NCI-H2196 treated with DMSO at 0.1 percent for 48 hours (cell line): ENCODE results near the gene FAM131A.

Experiments
- DNase-seq: peaks from one replicate; lab custom pipeline; 2025; ENCODE audit not compliant: unreplicated experiment; lab: John Stamatoyannopoulos, UW

FAM131A gene, protein sequence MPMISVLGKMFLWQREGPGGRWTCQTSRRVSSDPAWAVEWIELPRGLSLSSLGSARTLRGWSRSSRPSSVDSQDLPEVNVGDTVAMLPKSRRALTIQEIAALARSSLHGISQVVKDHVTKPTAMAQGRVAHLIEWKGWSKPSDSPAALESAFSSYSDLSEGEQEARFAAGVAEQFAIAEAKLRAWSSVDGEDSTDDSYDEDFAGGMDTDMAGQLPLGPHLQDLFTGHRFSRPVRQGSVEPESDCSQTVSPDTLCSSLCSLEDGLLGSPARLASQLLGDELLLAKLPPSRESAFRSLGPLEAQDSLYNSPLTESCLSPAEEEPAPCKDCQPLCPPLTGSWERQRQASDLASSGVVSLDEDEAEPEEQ

DNA sequence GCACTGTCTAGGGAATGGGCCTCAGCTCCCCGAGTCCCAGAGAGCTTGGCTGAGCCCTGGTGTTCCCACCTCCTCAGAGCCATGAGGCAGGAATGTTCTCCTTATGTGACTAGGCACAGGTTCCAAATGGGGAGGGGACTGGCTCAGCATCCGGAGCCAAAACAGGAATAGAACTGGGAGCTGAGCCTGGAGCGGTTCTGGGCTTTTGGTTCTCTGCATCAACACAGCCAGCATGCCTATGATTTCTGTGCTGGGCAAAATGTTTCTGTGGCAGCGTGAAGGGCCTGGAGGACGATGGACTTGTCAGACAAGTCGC, at the start of gene FAM131A:
Gene FAM131A, plus strand, starts transcription at position 202 of the 316 bp plus-strand sequence. Its CDS starts 31 bp downstream, at position 233.
- no peak for DNase-seq

DNA sequence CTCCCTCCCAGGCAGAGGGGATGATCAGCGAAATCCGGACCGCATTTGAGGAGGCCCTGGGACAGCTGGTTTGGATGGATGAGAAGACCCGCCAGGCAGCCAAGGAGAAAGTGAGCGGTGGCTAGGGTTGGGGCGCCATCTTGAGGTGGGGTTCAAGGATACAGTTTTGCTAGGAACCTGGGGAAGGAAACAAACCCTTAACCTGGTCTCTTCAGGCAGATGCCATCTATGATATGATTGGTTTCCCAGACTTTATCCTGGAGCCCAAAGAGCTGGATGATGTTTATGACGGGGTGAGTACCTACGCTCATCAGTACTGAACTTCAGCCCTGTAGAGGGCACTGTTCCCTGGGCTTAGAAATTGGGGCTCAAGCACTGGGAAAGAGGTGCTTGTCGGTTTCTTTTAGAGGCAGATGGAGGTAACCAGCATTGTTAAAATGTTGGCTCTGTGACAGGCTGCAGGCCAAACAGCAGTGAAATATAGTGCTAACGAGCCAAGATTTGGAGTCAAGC, 47.9 kb upstream of the FAM131A start:
- DNase-seq, result peak; percentile 59

DNA sequence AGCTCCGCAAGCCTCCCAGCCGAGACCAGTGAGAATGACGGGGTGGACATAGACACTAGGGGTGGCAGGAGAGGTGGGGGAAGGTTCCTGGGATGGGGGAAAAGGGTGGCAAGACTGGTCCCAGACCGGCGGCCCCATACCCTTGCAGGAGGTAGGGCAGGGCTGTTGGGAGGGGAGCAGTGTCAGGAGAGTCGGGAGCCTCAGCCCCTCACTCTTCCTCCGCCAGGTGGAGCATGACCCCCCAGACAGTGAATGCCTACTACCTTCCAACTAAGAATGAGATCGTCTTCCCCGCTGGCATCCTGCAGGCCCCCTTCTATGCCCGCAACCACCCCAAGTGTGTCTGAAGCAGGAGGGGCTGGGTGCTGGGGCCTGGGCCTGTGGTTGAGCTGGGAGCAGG, 47.1 kb upstream of the FAM131A start:
- DNase-seq, result no peak

DNA sequence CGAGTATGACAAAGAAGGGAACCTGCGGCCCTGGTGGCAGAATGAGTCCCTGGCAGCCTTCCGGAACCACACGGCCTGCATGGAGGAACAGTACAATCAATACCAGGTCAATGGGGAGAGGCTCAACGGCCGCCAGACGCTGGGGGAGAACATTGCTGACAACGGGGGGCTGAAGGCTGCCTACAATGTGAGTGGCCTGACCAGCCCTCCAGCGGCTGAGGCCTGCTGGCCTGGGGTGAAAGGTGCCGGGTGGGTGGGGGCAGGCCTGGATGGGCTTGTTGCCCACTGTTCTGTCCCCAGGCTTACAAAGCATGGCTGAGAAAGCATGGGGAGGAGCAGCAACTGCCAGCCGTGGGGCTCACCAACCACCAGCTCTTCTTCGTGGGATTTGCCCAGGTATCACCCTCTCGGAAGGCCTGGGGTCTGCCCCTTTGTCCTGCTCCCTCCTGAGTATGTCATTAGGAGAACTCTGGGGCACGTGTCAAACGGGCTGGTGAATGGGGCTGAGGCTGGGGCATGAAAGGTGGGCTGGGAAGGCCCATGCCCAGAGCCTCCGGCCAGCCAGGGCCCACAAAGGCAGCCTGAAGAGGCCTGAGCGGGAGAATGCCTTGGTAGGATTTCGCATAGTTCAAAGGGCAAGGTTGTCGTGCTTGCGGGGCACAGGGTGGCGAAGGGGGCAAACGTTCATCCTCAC, 46.2 kb upstream of the FAM131A start:
- no peak for DNase-seq

DNA sequence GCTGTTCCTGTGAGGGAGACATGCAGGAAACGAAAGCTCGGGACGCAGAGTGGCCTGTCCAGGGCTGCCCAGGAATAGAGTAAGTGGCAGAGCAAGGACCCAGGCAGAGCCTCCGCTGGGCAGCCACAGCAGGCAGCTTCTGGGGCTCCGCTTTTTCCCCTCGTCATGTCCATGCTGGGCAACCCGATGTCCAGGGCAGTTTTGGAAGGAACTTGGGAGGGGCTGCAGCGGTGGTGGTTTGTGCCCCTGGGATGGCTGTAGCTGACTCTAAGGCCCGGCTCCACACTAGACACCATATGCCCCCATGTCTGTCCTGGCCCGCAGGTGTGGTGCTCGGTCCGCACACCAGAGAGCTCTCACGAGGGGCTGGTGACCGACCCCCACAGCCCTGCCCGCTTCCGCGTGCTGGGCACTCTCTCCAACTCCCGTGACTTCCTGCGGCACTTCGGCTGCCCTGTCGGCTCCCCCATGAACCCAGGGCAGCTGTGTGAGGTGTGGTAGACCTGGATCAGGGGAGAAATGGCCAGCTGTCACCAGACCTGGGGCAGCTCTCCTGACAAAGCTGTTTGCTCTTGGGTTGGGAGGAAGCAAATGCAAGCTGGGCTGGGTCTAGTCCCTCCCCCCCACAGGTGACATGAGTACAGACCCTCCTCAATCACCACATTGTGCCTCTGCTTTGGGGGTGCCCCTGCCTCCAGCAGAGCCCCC, 45.5 kb upstream of the FAM131A start:
- DNase-seq, result no peak

DNA sequence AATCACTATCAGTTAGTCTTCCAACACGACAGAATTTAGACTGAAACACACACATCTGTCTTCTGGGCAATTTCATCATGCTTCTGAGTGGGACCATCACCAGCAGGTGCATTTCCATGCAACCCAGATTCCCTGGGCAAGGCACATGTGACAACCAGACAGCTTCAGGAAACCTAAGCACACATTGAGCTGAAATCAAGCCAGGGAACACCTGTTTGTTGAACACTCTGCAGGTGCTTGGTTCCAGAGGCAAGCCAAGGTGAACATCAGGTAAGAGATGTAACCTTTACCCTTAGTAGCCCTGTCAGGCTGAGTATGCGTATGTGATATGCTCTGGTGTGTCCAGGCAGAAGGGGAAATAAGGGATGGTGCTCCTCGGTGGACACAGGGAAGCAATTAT, 41.6 kb upstream of the FAM131A start:
- peak; percentile 51 for DNase-seq

DNA sequence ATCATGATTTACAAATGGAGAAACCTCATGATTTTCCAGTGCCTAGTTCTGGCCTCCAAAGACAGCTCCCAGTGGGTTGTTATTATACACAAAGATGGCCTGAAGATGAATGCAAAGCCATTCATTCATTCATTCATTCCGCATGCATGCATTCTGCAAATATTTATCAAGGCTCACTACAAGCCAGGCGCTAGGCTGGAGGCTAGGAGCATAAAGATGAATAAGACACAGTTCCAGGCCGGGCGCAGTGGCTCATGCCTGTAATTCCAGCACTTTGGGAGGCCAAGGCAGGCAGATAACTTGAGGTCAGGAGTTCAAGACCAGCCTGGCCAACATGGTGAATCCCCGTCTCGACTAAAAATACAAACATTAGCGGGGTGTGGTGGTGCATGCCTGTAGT, 40.8 kb upstream of the FAM131A start:
- DNase-seq, result no peak

DNA sequence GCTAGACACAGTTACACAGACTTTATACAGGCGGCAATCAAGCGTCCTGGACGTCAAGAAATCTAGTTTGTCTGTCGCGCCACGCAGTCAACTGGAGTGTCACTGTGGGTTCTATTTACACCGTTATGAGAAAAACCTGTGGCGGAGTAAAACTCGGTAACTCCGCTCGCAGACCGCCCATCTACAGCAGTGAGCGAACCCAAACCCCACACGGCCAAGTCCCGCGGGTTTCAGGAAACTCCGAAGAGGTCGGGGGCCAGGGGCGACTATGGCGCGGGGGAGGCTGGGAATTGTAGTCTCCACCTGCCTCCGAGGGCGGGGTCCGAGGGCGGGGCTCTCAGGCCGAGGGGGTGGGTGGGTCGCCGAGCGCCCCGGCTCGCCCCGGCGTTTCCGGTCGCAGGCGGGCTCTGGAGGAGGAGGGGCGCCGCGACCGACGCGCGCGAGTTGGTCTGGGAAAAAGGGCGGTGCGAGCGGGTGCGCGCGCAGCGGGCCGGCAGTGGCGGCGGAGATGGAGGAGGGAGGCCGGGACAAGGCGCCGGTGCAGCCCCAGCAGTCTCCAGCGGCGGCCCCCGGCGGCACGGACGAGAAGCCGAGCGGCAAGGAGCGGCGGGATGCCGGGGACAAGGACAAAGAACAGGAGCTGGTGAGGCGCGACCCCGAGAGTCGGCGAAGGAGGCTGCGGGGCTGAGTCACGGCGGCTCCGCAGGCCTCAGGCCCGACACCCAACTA, 38.5 kb upstream of the FAM131A start, which contains the start of gene PSMD2:
Gene PSMD2, plus strand, starts transcription at position 483 of the 729 bp plus-strand sequence. Its CDS starts 26 bp downstream, at position 509.
- DNase-seq, result peak; percentile 100

DNA sequence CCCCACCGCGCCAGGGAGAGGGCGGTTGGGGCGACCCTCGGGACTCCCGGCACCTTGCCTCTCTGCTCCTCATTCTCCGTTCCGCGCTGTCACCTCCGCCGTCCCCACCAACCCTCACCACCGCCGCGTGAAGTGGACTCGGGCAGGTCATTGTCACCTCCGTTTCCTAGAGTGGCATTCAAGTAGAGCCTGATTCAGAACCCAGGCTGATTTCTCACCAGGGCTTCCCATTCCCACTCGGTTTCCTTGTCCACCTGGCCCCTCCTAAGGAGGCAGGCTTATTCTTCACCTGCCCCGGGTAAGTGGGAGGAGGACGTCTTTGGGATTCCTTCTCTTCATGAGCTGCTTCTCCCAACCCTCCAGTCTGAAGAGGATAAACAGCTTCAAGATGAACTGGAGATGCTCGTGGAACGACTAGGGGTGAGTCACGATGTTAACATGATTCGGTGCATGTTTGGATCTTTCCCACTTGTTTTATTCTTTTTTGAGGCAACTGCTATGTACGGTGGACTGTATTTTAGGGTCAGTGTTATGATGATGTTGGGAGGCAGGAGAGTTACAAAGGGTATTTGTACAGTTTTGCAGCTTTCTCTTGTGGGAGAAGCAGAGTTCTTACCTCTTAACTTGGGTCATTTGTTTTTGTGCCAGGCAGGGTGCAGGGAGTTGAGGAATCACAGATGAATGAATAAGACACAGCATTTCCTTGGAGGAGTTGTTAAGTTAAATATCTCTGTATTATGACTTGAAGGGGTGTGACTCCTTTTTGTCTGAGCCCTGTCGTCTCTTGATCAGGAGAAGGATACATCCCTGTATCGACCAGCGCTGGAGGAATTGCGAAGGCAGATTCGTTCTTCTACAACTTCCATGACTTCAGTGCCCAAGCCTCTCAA, 37.7 kb upstream of the FAM131A start:
- DNase-seq, result no peak

DNA sequence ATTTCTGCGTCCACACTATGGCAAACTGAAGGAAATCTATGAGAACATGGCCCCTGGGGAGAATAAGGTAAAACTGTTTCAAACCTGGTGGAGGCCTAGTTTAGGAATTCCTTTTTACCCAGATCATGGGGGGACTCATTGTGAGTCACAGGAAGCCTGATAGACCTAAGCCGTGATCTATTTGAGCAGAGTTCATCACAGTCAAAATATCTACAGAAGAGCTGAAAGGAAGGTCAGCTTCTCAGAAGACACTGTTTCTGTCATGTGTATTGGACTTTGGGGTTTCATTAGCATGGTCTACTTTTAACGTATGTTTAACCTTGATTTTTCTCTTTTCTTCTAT, 37.1 kb upstream of the FAM131A start:
- no peak for DNase-seq

DNA sequence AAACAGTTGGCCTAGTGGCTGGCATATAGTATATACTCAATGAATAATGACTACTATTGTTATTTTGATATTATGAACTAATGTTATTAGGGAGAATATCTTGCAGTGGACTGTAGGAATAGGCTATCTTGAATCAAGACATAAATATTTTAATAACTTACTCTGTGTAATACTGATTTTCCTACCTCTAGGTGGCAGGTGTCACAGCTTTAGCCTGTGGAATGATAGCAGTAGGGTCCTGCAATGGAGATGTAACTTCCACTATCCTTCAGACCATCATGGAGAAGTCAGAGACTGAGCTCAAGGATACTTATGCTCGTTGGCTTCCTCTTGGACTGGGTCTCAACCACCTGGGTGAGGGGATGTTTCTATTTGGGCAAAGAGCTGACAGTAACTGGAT, 31.8 kb upstream of the FAM131A start:
- peak; percentile 43 for DNase-seq

DNA sequence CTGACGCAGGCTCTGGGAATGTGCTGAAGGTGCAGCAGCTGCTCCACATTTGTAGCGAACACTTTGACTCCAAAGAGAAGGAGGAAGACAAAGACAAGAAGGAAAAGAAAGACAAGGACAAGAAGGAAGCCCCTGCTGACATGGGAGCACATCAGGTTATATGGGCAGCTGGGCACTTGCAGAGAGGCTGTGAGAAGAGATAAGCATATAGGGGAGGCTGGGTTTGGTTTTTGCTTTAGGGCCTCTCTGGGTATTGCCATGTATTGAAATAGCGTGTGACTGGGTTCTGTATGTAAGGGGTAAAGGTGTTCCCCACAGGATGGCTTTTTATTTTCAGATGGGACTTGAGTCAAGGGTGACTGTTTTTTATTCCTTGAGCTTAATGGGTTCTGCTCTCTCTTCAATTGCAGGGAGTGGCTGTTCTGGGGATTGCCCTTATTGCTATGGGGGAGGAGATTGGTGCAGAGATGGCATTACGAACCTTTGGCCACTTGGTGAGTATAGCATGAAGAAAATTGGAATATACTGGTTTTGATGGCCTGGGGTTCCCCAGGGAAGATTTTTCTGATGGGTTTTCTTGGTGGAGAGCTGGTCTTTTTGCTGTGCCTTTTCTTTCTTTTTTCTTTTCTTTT, 30.9 kb upstream of the FAM131A start:
- DNase-seq, result no peak

DNA sequence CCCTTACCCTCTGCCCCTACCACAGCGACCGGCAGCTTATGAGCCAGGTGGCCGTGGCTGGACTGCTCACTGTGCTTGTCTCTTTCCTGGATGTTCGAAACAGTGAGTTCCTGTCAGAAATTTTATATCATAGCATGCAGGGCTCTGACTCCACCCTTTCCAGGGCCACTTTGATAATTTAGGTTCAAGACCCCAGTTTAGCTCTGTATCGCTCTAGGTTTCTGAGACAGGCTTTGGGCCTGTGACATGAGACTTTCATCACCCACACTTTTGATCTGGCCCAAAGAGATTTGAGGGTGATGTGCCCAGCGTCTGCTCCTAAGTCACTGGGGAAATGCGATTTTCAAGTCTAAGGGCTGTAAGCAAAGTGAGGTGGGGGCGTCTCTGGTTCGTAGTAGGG, 29.5 kb upstream of the FAM131A start:
- DNase-seq, result no peak

DNA sequence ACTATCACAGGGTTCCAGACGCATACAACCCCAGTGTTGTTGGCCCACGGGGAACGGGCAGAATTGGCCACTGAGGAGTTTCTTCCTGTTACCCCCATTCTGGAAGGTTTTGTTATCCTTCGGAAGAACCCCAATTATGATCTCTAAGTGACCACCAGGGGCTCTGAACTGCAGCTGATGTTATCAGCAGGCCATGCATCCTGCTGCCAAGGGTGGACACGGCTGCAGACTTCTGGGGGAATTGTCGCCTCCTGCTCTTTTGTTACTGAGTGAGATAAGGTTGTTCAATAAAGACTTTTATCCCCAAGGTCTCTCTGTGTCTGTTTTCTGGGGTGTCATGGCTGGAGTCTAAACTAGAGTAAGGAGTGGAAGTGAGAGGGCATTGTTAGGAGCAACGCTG, 28.7 kb upstream of the FAM131A start:
- DNase-seq, result no peak

DNA sequence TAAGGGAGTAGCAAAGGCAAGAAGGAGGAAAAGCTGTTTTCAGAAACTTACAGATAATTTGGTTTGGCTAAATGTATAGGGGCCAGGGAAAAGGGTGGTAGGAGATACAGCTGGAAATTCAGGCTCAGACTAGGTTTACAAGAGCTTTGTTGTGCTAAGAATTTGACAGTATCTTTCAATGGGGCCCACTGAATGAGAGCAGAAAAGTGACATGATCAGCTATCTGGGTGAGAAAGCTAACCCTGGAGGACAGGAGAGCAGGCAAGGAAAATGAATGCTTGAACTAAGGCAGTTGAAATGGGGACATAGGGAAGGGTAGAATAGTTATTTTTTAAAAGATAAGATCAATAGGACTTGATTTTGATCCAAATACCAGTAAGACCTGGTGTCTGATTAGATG, 25.8 kb upstream of the FAM131A start:
- no peak for DNase-seq

DNA sequence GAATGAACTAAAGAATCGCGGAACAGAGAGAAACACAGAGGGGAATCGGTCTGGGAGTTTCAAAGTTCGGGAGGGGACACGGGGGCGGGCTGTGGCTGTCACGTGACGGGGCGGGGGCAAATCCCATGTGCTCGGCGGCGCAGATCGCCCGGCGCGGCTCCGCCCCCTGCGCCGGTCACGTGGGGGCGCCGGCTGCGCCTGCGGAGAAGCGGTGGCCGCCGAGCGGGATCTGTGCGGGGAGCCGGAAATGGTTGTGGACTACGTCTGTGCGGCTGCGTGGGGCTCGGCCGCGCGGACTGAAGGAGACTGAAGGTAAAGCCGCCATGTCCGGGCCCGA, 23.1 kb upstream of the FAM131A start, which contains the start of gene EIF4G1:
Gene EIF4G1, plus strand, starts transcription at position 244 of the 337 bp plus-strand sequence. CDS start 1,191 bp downstream, outside the sequence.
- DNase-seq, result peak; percentile 99

DNA sequence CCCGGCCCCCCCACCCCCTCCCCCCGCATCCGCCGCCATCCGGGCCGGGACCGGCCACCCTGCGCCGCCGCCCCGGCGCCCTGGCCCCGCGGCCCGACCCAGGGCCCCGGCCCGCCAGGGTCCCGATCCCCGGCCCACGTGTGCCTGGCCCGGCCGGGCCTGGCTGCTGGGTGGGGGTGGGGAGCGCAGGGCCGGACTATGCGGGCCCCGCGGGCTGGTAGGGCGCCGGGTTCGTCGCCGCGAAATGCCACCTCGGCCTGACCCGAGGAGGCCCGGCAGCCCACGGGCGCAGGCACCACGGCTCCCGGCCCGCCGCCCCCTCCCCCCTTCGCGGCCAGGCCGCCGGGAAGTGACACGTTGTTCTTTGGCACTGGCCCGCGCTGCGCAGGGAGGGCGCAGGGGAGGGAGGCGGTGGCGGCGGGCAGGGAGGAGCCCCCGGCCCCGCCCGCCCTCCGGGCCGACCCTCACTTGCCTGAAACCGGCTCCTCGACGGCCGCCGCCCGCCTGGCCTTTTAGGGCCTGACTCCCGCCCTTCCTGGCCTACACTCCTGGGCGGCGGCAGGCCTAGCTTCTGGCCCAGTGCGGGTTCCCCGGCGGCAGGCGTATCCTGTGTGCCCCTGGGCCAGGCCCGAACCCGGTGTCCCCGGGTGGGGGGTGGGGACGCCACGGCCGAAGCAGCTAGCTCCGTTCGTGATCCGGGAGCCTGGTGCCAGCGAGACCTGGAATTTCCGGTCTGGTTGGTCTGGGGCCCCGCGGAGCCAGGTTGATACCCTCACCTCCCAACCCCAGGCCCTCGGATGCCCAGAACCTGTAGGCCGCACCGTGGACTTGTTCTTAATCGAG, 22.5 kb upstream of the FAM131A start:
- DNase-seq, result peak; percentile 56

DNA sequence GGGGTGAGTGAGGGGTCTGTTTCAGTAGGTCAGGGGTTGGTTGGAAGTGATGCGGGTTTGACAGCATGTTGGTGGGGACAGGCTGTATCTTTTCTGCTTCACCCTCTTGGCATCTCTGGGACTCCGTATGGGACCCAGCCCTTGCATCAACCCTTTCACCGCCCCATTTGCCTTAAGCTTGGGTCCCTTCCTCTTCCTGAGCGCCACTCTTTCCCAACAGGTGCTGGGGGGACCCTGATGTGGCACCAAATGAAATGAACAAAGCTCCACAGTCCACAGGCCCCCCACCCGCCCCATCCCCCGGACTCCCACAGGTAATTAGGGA, 21.9 kb upstream of the FAM131A start:
- DNase-seq, result no peak
